ENCODE results near the gene ZMIZ1.

Gene ZMIZ1

DNA sequence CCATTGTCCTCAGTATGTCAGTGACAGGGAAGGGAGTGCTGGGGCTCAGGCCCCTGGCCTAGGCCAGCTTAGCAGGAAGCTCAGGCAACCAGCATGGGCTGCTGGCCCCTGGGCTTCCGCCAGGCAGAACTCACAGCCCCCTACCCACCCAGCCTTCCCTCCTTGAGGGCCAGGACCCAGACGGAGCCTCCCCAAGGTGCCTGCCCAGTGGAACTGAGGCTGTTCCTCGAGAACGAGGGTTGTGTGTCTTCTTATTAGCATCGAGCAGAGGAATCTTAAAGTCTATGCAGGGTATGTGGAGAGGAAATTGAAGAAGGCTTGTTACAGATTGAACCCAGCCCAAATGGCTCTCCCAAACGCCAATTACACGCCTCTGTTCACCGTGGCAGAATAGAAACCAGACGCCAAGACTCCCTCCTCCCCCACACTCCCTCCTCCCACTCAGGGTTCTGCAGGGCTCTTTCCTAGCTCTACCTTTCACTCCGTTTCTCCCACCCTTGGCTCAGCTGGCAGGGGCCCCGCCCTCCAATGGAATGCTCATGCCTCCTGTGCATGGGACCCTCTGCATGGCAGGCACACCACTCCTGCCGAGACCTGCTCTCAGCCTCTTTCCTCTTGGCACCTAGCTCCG is 134.4 kb downstream of the ZMIZ1 start:
- no peak overlapping the region for H3K4me3 ChIP-seq (ENCODE audit: low read depth, low read length)
- ChIA-PET POLR2A (no interaction called here), CTCF (interaction anchor here (0.6 to 2.1 kb wide), 13 partner anchors 10 to 1156 kb away, joined by 3 to 8 read pairs (median 4); no protein-coding TSS in a partner anchor)

GRCh38 chr10:79203833-79204232 is 135.1 kb downstream of the ZMIZ1 start:
- ChIA-PET CTCF (interaction anchor here (0.5 to 2.1 kb wide), 8 partner anchors 9 to 976 kb away, joined by 3 to 5 read pairs (median 3); no protein-coding TSS in a partner anchor), POLR2A (no interaction called here)
- Histone ChIP-seq H3K36me3 (ENCODE audit: control insufficient read depth in 2 of 2, insufficient read depth in 1 of 2, low read length in 2 of 2) (peaks cover 0 to 25% of the 10 kb centered on the region in 2 experiments; a peak in 2 of 3 replicates), H3K9me3 (ENCODE audit: control insufficient read depth, insufficient read depth, low read depth, low read length) (no peaks in the 10 kb centered on the region), H3K4me3 (ENCODE audit: low read depth, low read length) (no peak overlapping the region), H3K4me1 (ENCODE audit: control insufficient read depth, insufficient read depth, low read length) (no peaks in the 10 kb centered on the region), H3K27ac (ENCODE audit: extremely low read depth, low read depth, low read length) (no peak overlapping the region)
- TF ChIP-seq, protein P1, sequence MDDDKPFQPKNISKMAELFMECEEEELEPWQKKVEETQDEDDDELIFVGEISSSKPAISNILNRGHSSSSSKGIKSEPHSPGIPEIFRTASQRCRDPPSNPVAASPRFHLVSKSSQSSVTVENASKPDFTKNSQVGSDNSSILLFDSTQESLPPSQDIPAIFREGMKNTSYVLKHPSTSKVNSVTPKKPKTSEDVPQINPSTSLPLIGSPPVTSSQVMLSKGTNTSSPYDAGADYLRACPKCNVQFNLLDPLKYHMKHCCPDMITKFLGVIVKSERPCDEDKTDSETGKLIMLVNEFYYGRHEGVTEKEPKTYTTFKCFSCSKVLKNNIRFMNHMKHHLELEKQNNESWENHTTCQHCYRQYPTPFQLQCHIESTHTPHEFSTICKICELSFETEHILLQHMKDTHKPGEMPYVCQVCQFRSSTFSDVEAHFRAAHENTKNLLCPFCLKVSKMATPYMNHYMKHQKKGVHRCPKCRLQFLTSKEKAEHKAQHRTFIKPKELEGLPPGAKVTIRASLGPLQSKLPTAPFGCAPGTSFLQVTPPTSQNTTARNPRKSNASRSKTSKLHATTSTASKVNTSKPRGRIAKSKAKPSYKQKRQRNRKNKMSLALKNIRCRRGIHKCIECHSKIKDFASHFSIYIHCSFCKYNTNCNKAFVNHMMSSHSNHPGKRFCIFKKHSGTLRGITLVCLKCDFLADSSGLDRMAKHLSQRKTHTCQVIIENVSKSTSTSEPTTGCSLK (tag by site-specific recombination; IDR thresholded peaks at IDR 0.05) = no peak

More for the DNA sequence above, 134.4 kb downstream of the ZMIZ1 start:
- TF ChIP-seq EGR2 (tag by site-specific recombination; IDR thresholded peaks at IDR 0.05; ENCODE audit: low read depth) = peak; percentile 93
- TF ChIP-seq ZNF600 (tag by site-specific recombination; IDR thresholded peaks at IDR 0.05) = 0 out of 2 replicates have a peak, but pooled peaks have one; percentile 18
- TF ChIP-seq ZNF341 (tag by site-specific recombination; IDR thresholded peaks at IDR 0.05; ENCODE audit: low read depth) = no peak
- peak; percentile 51 for TF ChIP-seq KLF1 (tag by site-specific recombination; IDR thresholded peaks at IDR 0.05)
- TF ChIP-seq PRDM4 (tag by site-specific recombination; IDR thresholded peaks at IDR 0.05) = no peak
- TF ChIP-seq ZFHX2 (tag by site-specific recombination; conservative IDR thresholded peaks at IDR 0.05) = peak; percentile 85
- TF ChIP-seq ZIC2 (tag by site-specific recombination; IDR thresholded peaks at IDR 0.05) = no peak
- TF ChIP-seq WT1 (tag by site-specific recombination; IDR thresholded peaks at IDR 0.05) = no peak
- TF ChIP-seq, protein P2, sequence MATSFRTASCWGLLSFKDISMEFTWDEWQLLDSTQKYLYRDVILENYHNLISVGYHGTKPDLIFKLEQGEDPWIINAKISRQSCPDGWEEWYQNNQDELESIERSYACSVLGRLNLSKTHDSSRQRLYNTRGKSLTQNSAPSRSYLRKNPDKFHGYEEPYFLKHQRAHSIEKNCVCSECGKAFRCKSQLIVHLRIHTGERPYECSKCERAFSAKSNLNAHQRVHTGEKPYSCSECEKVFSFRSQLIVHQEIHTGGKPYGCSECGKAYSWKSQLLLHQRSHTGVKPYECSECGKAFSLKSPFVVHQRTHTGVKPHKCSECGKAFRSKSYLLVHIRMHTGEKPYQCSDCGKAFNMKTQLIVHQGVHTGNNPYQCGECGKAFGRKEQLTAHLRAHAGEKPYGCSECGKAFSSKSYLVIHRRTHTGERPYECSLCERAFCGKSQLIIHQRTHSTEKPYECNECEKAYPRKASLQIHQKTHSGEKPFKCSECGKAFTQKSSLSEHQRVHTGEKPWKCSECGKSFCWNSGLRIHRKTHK (tag by site-specific recombination; IDR thresholded peaks at IDR 0.05) = no peak
- H3K36me3 ChIP-seq (ENCODE audit: control insufficient read depth in 2 of 2, insufficient read depth in 1 of 2, low read length in 2 of 2) = peaks cover 0 to 18% of the 10 kb centered on the region in 2 experiments; a peak in 2 of 3 replicates
- H3K9me3 ChIP-seq (ENCODE audit: control insufficient read depth, insufficient read depth, low read depth, low read length) = no peaks in the 10 kb centered on the region
- no peak overlapping the region for H3K27ac ChIP-seq (ENCODE audit: extremely low read depth, low read depth, low read length)
- no peaks in the 10 kb centered on the region for H3K4me1 ChIP-seq (ENCODE audit: control insufficient read depth, insufficient read depth, low read length)

DNA sequence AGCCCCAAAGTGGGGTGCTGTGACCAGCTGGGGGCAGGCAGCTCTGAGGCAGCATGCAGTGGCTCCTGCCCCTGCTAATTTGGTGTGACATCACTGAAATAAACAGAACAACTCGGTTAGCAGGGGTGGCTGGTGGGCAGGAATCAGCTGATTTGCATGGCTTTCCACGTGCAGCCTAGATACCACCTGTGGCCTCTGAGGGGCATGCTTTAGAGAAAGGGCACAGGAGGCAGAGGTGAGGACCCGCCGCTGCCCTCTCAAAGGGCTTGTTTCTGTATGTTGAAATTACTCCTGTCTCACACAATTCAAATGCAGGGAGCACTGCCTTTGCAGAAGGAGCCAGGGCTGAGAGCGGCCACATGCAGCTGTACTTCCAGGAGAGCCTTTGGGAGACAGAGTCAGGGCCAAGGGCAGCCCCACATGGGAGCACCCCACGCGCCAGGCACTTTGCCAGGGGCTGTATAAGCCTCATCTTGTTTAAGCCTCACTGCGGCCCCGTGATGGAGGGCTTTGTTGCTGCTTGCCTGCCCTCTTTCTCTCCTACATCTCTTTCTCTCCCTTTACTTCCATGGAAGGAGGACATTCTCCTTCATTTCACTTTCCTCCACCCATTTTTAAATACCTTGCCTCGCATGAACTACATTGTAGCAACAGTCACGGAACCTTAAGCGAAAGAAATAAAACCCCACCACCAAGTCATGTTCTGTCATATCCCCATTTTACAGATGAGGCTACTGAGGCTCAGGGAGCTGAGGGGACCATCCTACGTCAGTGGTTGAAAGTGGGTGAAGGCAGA is 137.7 kb downstream of the ZMIZ1 start:
- Histone ChIP-seq H3K4me3 (ENCODE audit: low read depth, low read length) (no peak overlapping the region), H3K4me1 (ENCODE audit: control insufficient read depth, insufficient read depth, low read length) (no peaks in the 10 kb centered on the region), H3K36me3 (ENCODE audit: control insufficient read depth in 2 of 2, insufficient read depth in 1 of 2, low read length in 2 of 2) (peaks cover 0 to 34% of the 10 kb centered on the region in 2 experiments; a peak in 2 of 3 replicates), H3K27ac (ENCODE audit: extremely low read depth, low read depth, low read length) (no peak overlapping the region), H3K9me3 (ENCODE audit: control insufficient read depth, insufficient read depth, low read depth, low read length) (no peaks in the 10 kb centered on the region)
- POLR2A ChIA-PET = no interaction called here
- CTCF ChIA-PET = interaction anchor here (0.7 to 1.2 kb wide), 3 partner anchors 9 to 540 kb away, joined by 3 read pairs; no protein-coding TSS in a partner anchor
- TF ChIP-seq ZFP3 (tag by site-specific recombination; IDR thresholded peaks at IDR 0.05; ENCODE audit: low read depth) (no peak), ZNF366 (tag by site-specific recombination; conservative IDR thresholded peaks at IDR 0.05) (no peak), ZNF747 (tag by site-specific recombination; IDR thresholded peaks at IDR 0.05) (no peak), ZNF473 (tag by site-specific recombination; IDR thresholded peaks at IDR 0.05) (no peak), OSR2 (tag by site-specific recombination; IDR thresholded peaks at IDR 0.05) (no peak), ZNF658 (tag by site-specific recombination; IDR thresholded peaks at IDR 0.05) (no peak), PRDM4 (tag by site-specific recombination; IDR thresholded peaks at IDR 0.05) (no peak), HOXA7 (CRISPR knock-in tag; IDR thresholded peaks at IDR 0.05; ENCODE audit: borderline replicate concordance) (no peak), ZNF561 (tag by site-specific recombination; IDR thresholded peaks at IDR 0.05; ENCODE audit: borderline replicate concordance) (no peak)
- TF ChIP-seq, protein P3, sequence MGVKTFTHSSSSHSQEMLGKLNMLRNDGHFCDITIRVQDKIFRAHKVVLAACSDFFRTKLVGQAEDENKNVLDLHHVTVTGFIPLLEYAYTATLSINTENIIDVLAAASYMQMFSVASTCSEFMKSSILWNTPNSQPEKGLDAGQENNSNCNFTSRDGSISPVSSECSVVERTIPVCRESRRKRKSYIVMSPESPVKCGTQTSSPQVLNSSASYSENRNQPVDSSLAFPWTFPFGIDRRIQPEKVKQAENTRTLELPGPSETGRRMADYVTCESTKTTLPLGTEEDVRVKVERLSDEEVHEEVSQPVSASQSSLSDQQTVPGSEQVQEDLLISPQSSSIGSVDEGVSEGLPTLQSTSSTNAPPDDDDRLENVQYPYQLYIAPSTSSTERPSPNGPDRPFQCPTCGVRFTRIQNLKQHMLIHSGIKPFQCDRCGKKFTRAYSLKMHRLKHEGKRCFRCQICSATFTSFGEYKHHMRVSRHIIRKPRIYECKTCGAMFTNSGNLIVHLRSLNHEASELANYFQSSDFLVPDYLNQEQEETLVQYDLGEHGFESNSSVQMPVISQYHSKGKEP (tag by site-specific recombination; IDR thresholded peaks at IDR 0.05) = no peak

All from HEK293 (cell line).